A673 (cell line): ENCODE measurements around the gene VEGFC. TPM values are rescaled to one million over a fixed set of nuclear protein-coding genes. Genes with fewer than 3 reads are reported as not detected.

Experiments used
- Bru-seq: library from RNA; stranded (reverse); fragments of 400-500 nt; gene quantifications from one replicate; lab custom pipeline; 2021; lab: Mats Ljungman, UMichigan
- BruChase-seq, 2 experiments: library from RNA; stranded (reverse); fragments of 400-500 nt; gene quantifications; one replicate each; lab custom pipeline; 2021; lab: Mats Ljungman, UMichigan
- BruUV-seq: library from RNA; stranded (reverse); fragments of 400-500 nt; replicated peaks from 2 replicates; lab custom pipeline; 2021; lab: Mats Ljungman, UMichigan
- CTCF ChIA-PET: fragments of 300-600 bp; sonication (Branson Sonifier 250); formaldehyde crosslinking; loops from one replicate; lab custom pipeline; 2022; ENCODE audit warnings: antibody characterized with exemption; lab: Charles Lee
- POLR2A ChIA-PET: fragments of 300-600 bp; sonication (Branson Sonifier 250); formaldehyde crosslinking; loops from one replicate; lab custom pipeline; 2022; ENCODE audit warnings: antibody characterized with exemption; ENCODE audit not compliant: low non-redundant PET; lab: Charles Lee
- DNase-seq: peaks from one replicate; pipeline ENCODE4 v3.0.0-alpha.2; 2015; ENCODE audit warnings: low spot score
- H3K27ac ChIP-seq: fragments of 200-600 bp; sonication (generic); 2 replicates; pipeline ENCODE4 v1.5.1; 2016; ENCODE audit warnings: mixed run types, low read depth, mild to moderate bottlenecking, mixed read lengths, antibody characterized with exemption, low read length; ENCODE audit not compliant: poor library complexity, severe bottlenecking
- H3K27me3 ChIP-seq: fragments of 200-600 bp; sonication (generic); replicated peaks from 2 replicates; pipeline ENCODE4 v1.6.1; 2017; ENCODE audit warnings: mixed run types, low read depth, mild to moderate bottlenecking, mixed read lengths, antibody characterized with exemption, low read length; ENCODE audit not compliant: insufficient read depth, poor library complexity
- H3K36me3 ChIP-seq: fragments of 200-600 bp; sonication (generic); 2 replicates; pipeline ENCODE4 v1.6.1; 2016; ENCODE audit warnings: mixed run types, mild to moderate bottlenecking, mixed read lengths, antibody characterized with exemption, low read length; ENCODE audit not compliant: insufficient read depth, poor library complexity, severe bottlenecking
- H3K4me1 ChIP-seq: fragments of 200-600 bp; sonication (generic); 2 replicates; pipeline ENCODE4 v1.6.1; 2017; ENCODE audit warnings: mixed run types, mild to moderate bottlenecking, mixed read lengths, antibody characterized with exemption, low read length; ENCODE audit not compliant: insufficient read depth, poor library complexity, severe bottlenecking
- H3K4me3 ChIP-seq: fragments of 200-600 bp; sonication (generic); 2 replicates; pipeline ENCODE4 v1.5.1; 2016; ENCODE audit warnings: low read depth, mixed run types, mild to moderate bottlenecking, mixed read lengths, low read length; ENCODE audit not compliant: poor library complexity, severe bottlenecking
- H3K9me3 ChIP-seq: fragments of 200-600 bp; sonication (generic); 2 replicates; pipeline ENCODE4 v1.6.1; 2016; ENCODE audit warnings: mixed run types, low read depth, mild to moderate bottlenecking, mixed read lengths, antibody characterized with exemption, low read length; ENCODE audit not compliant: poor library complexity, severe bottlenecking
- CTCF ChIP-seq: fragments of 300-800, 200-600 bp; sonication (generic); conservative IDR thresholded peaks from 2 replicates; pipeline ENCODE4 v1.5.1; 2017; ENCODE audit warnings: low read depth, mild to moderate bottlenecking, antibody characterized with exemption, low read length, moderate library complexity, mixed read lengths
- EZH2 ChIP-seq: fragments of 200-600 bp; sonication (generic); IDR thresholded peaks from 2 replicates; pipeline ENCODE4 v1.6.1; 2017; ENCODE audit warnings: borderline replicate concordance, low read depth, mild to moderate bottlenecking, mixed read lengths, antibody characterized with exemption, low read length; ENCODE audit not compliant: poor library complexity, severe bottlenecking
- intact Hi-C: fragments of 100-400 bp; cut with micrococcal nuclease; formaldehyde crosslinking; loops from one replicate; pipeline ENCODE4 v1.10.0; 2022; ENCODE audit not compliant: unreplicated experiment
- long read RNA-seq: library from polyadenylated mRNA; stranded (forward); transcript quantifications from one replicate; pipeline ENCODE4 v2.0.0, GENCODE V29; 2022
- total RNA-seq: library from RNA; stranded (reverse); gene quantifications from 2 replicates; pipeline ENCODE4 v1.2.3, GENCODE V29; 2021

The VEGFC gene, protein sequence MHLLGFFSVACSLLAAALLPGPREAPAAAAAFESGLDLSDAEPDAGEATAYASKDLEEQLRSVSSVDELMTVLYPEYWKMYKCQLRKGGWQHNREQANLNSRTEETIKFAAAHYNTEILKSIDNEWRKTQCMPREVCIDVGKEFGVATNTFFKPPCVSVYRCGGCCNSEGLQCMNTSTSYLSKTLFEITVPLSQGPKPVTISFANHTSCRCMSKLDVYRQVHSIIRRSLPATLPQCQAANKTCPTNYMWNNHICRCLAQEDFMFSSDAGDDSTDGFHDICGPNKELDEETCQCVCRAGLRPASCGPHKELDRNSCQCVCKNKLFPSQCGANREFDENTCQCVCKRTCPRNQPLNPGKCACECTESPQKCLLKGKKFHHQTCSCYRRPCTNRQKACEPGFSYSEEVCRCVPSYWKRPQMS
- total RNA-seq (0.44 TPM in 1 of 2 replicates, not detected in the other), Bru-seq, nascent RNA (percentile 22 among the genes with signal in this experiment), BruChase-seq, experiment 1, labeled RNA remaining after a 2-hour chase (percentile 17 among the genes with signal in this experiment), BruChase-seq, experiment 2, labeled RNA remaining after a 6-hour chase (percentile 11 among the genes with signal in this experiment)
- long read RNA-seq = 0 reads

GRCh38 chr4:176792326-176793059, at the start of gene VEGFC:
Gene VEGFC (minus strand): TSS chr4:176792922. CDS start chr4:176792311, 611 bp downstream.
- Histone ChIP-seq H3K4me3 (peak within 1 kb of the TSS; percentile 42), H3K27ac (no peak within 1 kb of the TSS), H3K36me3 (no peaks in the 10 kb centered on the region), H3K4me1 (no peaks in the 10 kb centered on the region), H3K27me3 (peaks cover 88% of the 10 kb centered on the region), H3K9me3 (no peaks in the 10 kb centered on the region)
- ChIA-PET CTCF (interaction anchor here (1.5 kb wide), 1 partner anchor 255 kb away, joined by 4 read pairs; no protein-coding TSS in a partner anchor), POLR2A (no interaction called here)
- no peak for TF ChIP-seq CTCF
- no peak for TF ChIP-seq EZH2
- no TSS peak for BruUV-seq
- intact Hi-C loops = loop anchor here (5.0 kb wide), 1 partner anchor 415 kb away; no protein-coding TSS in a partner anchor
- peak; percentile 56 for DNase-seq

- intact Hi-C loops = no loop called here
- CTCF ChIA-PET = no interaction called here
- peak; percentile 91 for DNase-seq
These were observed 49.0 kb upstream of the VEGFC start for GRCh38 chr4:176841711-176842112.

More at GRCh38 chr4:176841711-176842112, 49.0 kb upstream of the VEGFC start:
- Histone ChIP-seq H3K4me3 (no peak overlapping the region), H3K9me3 (no peaks in the 10 kb centered on the region), H3K4me1 (peaks cover 6% of the 10 kb centered on the region), H3K27me3 (no peaks in the 10 kb centered on the region), H3K27ac (no peak overlapping the region), H3K36me3 (no peaks in the 10 kb centered on the region)
- POLR2A ChIA-PET = no interaction called here
- no TSS peak for BruUV-seq
- TF ChIP-seq EZH2 (no peak), CTCF (no peak)
